NCI-H128 (cell line): Measurements from ENCODE around the gene NAT10.

ENCODE experiments used
- DNase-seq: peaks from one replicate; lab custom pipeline; 2025; ENCODE audit not compliant: unreplicated experiment; lab: John Stamatoyannopoulos, UW

The NAT10 gene

GRCh38 chr11:34148504-34149165 lies 43.2 kb downstream of the NAT10 start:
- DNase-seq = no peak

GRCh38 chr11:34149274-34149673 lies 43.8 kb downstream of the NAT10 start:
- DNase-seq = no peak

- DNase-seq = no peak
Observed at GRCh38 chr11:34149786-34150185, 44.4 kb downstream of the NAT10 start.

GRCh38 chr11:34150494-34151151 lies 45.2 kb downstream of the NAT10 start:
- no peak for DNase-seq

- no peak for DNase-seq
Observed at GRCh38 chr11:34151166-34151565, 45.7 kb downstream of the NAT10 start.

GRCh38 chr11:34151916-34152845 lies 46.8 kb downstream of the NAT10 start:
- DNase-seq = no peak

- DNase-seq = no peak
Observed at GRCh38 chr11:34154059-34154875, 48.8 kb downstream of the NAT10 start.

GRCh38 chr11:34155057-34155756 lies 49.8 kb downstream of the NAT10 start:
- no peak for DNase-seq

GRCh38 chr11:34155757-34156062 lies 50.3 kb downstream of the NAT10 start:
- DNase-seq = no peak

GRCh38 chr11:34157163-34157562 lies 51.7 kb downstream of the NAT10 start:
- no peak for DNase-seq

GRCh38 chr11:34158661-34159060 lies 53.2 kb downstream of the NAT10 start:
- DNase-seq = no peak

- no peak for DNase-seq
Observed at GRCh38 chr11:34160049-34160721, 54.8 kb downstream of the NAT10 start.

GRCh38 chr11:34160791-34161190 lies 55.4 kb downstream of the NAT10 start:
- no peak for DNase-seq

- DNase-seq = no peak
Observed at GRCh38 chr11:34161361-34161760, 55.9 kb downstream of the NAT10 start.

GRCh38 chr11:34161812-34162492 lies 56.5 kb downstream of the NAT10 start:
- DNase-seq = no peak

GRCh38 chr11:34162493-34162820 lies 57.0 kb downstream of the NAT10 start:
- DNase-seq = no peak

GRCh38 chr11:34162856-34163255 lies 57.4 kb downstream of the NAT10 start:
- no peak for DNase-seq

GRCh38 chr11:34165121-34165520 lies 59.7 kb downstream of the NAT10 start:
- DNase-seq = no peak

GRCh38 chr11:34165786-34166555 lies 60.5 kb downstream of the NAT10 start:
- DNase-seq = no peak
